GM18498 (cell line): ENCODE measurements around the gene DOHH.
A peak's percentile ranks its signal among the peaks of the same experiment; 100 is the strongest.

ENCODE experiments used
- ATAC-seq: cut with Tn5 transposase; IDR thresholded peaks from one replicate; pipeline ENCODE4 v1.9.1; 2021; ENCODE audit warnings: mild to moderate bottlenecking, moderate library complexity; ENCODE audit not compliant: unreplicated experiment

DOHH gene, protein sequence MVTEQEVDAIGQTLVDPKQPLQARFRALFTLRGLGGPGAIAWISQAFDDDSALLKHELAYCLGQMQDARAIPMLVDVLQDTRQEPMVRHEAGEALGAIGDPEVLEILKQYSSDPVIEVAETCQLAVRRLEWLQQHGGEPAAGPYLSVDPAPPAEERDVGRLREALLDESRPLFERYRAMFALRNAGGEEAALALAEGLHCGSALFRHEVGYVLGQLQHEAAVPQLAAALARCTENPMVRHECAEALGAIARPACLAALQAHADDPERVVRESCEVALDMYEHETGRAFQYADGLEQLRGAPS

DNA sequence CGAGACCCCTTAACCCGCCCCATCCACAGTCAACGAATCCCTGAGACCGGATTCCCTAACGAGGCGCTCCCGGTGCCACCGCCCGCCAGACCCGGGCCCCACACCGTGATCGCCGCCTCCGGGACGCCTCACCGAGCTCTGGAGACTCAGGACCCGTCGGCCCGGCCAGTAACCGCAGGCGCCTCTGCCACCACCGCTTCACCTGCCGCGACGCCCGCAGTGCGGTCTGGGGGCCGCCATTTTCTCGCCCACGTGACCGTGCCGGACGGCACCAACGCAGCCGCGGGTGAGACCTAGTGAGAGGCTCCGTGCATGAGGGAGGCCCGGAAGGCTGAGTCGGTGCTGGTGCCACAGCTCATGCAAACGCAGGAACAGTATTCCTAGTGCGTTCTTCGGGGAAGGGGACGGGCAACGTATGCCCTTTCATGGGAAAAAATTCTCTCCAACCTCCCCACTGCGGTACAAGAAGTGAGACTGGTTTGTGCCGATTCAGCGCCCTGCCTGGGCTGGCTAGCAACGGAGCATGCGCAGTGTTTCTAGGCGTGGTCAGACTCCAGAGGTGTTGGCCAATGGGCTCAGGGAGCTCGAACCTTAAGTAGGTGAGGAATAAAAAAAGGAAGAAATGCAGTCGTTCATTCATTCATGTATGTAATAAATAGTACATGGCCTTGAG, at the start of gene DOHH:
TSS of gene DOHH (minus strand) at position 246 of the 673 bp plus-strand sequence. CDS start 3,860 bp downstream, outside the sequence.
- peak; percentile 84 for ATAC-seq

DNA sequence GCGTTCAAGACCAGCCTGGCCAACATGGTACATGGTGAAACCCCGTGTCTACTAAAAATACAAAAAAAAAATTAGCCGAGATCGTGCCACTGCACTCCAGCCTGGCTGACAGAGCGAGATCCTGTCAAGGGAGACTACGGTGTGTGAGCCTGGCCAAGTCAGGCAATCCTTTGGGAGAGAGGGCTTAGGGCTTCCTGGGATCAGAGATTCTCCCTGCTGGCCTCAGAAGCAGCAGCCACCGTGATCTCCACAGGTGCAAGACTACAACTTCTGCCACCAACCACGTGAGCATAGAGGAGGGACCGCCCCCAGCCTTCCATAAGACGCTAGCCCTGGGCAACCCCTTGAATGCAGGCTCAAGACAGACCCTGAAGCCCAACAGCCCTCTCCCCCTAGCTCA, 49.3 kb upstream of the DOHH start:
- ATAC-seq: no peak

DNA sequence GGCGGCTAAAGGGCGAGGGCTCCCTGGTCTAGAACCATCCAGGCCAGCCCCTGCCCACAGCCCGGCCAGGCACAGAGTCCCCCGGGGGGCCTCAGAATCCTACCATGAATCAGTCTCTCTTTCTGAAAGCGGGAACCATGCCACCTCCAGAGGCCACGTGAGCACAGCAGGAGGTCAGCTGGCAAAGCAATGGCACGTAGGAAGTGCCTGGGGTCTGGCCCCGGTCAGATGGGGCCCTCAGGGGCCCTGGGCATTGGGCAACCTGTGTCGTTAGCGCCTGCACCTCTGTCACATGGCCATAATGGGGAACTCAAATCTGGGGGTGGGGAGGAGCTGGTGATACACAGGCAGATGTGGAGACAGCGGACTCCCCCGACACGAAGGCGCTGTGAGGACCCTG, 48.1 kb upstream of the DOHH start:
- ATAC-seq: no peak

DNA sequence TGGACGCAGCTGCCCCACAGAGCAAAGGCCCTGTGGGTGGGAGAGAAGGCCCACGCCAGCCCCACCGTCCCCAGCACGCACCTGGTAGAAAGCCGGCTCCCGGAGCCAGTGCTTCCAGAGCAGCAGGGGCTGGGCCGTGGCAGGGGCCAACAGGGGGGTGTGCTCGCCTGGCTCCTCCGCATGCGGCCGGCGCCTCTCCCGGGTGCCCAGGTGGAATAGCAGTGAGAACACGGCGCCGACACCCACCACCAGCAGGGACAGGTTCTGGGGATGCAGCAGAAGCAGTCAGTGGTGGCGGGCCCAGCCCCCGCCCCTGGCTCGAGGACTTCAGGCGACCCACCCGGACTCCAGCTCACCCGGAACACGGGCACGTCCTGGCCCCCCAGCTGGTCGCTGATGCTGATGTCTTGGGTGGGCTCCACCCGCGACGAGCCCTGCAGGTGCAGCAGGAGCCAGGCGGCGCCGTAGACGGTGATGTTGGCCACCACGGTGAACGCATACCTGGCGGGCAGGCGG, 47.4 kb upstream of the DOHH start:
- no peak for ATAC-seq

DNA sequence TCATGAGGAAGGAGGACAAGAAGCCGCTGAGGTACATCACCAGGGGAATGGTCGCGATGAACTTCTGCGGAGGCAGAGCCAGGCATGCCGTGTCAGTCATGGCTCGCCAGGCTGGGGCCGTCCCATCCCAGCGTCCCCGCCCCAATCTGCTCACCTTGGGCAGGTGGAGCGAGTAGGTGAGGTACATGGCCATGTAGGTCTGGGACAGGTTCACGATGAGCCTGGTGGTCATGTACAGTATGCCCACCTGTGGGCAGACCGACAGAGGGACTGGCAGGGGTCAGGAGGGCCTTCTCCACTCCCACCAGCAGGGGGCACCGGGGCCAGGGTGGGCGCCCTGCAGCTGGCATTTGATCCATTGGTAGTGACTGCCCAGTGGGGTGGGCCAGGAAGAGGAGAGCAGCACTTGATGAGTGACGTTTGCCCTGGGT, 46.8 kb upstream of the DOHH start:
- no peak for ATAC-seq

DNA sequence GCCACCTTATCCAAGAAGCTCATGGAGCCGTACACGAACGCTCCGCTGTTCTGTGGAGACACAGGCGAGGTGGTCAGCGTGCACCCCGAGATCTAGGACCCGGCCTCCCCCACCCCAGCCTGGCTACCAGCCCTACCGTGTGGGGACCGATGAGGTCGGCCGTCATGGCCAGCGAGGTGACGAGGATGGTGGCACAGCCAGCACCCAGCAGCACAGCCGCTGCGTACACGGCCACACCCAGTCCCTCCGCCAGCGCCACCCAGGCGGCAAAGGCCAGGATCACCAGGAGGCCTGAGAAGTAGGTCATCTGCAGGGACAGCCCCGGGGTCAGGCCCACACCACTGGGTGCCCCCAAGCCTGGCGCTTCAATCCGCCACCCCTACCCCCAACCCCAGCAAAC, 45.6 kb upstream of the DOHH start:
- no peak for ATAC-seq

DNA sequence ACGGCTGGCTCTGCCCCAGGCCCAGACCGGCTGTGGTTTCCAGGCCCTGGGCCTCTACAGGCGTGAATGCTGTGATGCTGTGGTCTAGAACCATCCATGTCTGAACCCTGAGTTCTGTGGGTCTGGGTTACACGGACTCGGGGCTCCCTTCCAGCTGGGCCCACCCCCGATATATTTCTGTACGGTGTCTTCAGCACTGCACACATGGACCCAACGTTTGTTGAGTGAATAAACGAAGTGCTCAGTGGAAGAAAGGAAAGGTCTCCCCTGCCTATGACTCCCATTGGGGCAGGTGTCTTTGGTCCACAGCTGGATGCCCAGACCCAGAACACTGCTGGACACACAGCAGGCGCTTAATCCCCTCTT, 45.2 kb upstream of the DOHH start:
- ATAC-seq: no peak

DNA sequence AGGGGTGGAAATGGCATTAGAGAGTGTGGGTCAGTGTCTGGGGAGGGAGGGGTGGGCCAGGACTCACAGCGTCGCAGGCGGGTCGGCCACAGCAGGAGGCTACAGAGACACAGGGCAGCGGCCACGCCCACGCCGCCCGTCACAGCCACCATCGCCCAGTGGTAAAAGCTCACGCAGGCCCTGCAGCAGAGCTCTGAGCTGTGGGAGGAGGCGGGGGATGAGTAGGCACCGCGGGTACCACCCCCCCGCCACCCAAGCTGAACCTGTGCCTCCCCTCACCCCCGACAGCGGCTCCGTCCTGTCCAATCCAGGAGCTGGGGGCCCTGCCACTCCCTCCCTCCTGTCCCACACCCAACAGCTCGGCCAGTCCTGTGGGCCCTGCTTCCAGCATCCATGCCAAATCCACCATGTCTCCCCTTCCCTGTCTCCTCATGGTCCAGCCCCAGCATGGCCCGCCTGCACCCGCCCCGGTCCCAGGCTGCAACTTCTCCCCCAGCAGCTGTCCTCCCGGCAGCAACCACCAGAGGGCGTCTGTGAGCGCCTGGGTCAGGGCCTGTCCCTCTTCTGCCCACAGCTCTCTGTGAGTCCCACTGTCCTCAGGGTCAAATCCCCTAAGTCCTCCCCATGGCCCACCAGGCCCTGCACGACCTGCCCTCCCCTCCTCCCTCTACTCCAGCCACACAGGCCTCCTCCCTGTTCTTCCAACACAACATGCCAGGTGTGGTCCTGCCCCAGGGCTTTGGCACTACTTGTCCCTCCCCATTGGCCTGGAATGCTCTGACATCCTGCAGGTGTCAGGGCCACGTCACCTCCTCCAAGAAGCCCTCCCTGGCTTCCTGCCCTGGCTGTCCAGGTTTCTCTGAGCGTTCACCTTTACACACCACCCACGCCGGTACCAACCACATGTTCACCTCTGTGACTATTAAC, 44.5 kb upstream of the DOHH start:
- ATAC-seq: no peak

DNA sequence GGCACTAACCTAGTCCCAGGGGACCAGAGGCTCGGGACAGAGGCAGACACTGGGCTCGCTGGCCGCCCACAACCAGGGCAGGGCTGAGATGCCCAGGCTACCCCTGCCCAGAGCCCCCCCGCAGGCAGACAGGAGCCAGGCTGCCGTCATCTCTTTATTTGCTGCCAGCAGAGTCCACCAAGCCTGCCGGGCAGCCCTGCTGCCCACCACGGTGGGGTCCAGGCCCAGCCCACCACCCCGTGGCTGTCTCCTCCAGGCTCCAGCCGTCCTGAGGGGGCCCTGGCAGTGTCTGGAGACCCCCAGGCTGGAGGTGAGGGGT, 43.5 kb upstream of the DOHH start:
- ATAC-seq: no peak

DNA sequence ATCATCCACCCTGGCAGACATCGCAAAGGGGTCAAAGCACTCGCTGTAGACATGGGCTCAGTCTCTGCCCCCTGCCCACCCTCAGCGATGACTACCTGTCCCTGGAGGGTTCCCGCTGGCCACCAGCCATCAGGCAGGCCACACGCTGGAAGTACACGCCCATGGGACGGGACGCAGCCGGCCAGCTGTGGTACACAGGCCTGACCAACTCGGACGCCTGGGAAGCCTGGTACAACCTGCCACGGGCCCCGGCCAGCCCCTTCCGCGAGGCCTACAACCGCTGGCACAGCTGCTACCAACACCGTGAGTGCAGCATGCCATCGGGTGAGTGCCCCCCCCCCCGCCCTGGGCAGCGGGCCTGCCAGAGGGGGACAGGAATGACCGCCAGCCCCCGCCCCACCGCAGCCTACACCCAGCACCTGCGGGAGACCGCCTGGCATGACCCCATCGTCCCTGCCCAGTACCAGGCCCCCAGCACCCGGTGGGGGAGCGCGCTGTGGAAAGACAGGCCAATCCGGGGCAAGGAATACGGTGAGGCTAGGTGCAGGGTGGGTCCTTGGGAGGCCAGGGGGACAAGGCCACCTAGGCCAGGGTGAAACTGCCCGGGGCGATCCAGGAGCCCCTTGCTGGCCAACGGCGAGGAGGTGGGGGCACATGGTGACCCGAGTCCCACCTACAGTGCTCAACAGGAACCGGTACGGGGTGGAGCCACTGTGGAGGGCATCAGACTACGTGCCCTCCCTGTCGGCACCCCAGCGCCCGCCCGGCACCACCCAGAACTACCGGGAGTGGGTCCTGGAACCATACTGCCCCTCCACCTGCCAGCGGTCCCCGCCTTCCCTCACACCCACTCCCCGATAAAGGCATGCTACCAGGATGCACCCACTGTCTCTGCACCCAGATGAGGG, 42.9 kb upstream of the DOHH start:
- no peak for ATAC-seq

DNA sequence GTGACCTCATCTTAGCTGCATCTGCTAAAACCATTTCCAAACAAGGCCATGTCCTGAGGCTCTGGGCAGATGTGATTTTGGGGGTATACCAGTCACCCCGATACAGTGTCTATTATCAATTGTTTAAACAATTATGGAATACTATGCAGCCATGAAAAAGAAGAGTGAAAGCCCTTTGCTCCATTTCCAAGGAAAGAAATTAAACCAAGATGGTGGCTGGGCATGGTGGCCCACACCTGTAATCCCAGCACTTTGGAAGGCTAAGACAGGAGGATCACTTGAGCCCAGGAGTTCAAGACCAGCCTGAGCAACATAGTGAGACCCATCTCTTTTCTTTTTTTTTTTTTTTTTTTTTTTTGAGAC, 39.3 kb upstream of the DOHH start:
- no peak for ATAC-seq

DNA sequence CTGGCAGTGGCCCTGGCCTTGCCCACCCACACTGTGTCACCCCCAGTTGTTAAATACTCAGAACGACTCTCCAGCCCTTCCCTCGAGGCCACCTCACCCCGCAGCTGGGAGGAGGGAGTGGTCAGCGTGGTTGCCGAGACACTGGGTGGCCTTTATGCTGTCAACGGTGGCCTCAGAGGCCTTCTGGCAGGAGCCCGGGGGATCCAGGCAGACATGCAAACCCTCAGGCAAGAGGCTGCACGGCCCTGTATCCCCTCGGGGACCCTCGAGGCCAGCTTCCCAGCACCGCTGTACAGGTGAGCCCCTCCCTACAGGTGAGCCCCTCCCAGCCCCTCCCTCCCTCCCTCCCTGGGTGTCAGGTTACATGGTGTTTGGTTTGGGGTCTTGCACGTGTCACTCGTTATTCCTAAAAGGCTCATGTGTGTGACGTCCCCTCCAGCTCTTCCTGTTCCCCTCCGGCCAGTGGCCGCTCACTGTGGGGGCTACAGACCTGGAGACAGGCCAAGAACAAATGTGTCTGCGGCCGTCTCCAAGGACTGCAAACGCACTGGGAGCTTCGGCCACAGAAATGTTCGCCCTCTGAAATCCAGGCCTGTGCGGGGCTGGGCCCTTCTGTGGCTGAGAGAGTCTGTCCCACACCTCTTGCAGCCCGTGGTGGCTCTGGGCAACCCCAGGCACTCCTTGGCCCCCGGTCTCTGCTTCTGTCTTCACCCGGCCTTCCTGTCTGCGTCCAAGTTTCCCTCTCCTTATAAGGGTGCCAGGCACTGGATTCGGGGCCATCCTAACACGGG, 38.7 kb upstream of the DOHH start, which contains the start of gene TEKTIP1:
TSS of gene TEKTIP1 (plus strand) at position 210 of the 791 bp plus-strand sequence. CDS start at position 214, 4 bp downstream.
- no peak for ATAC-seq

DNA sequence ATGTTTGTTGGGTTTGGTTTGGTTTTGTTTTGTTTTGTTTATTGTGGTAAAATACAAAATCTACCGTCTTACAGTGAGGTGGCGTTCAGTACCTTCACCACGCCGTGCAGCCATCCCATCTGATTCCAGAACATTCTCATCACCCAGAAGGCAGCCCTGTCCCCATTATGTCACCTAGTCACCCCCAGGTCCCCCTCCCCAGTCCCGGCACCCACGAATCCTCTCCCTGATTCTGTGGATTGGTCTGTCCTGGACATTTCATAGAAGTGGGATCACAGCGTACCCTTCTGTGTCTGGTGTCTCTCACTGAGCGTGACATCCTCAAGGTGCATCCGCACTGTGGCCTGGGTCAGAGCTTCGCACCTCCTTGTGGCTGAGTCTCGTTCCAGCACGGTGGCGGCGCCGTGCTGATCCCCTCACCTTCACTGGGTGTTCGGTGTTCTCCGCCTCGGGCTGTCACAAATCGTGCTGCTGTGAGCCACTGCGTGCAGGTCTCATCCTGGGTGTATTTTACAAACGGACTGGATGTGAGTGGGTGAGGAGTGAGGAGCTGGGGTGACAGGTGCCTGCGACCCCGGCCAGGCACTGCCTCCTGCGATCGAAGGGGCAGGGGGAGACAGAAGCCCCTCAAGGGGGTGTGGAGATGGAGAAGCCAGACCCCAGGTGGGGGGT, 37.9 kb upstream of the DOHH start:
- no peak for ATAC-seq

DNA sequence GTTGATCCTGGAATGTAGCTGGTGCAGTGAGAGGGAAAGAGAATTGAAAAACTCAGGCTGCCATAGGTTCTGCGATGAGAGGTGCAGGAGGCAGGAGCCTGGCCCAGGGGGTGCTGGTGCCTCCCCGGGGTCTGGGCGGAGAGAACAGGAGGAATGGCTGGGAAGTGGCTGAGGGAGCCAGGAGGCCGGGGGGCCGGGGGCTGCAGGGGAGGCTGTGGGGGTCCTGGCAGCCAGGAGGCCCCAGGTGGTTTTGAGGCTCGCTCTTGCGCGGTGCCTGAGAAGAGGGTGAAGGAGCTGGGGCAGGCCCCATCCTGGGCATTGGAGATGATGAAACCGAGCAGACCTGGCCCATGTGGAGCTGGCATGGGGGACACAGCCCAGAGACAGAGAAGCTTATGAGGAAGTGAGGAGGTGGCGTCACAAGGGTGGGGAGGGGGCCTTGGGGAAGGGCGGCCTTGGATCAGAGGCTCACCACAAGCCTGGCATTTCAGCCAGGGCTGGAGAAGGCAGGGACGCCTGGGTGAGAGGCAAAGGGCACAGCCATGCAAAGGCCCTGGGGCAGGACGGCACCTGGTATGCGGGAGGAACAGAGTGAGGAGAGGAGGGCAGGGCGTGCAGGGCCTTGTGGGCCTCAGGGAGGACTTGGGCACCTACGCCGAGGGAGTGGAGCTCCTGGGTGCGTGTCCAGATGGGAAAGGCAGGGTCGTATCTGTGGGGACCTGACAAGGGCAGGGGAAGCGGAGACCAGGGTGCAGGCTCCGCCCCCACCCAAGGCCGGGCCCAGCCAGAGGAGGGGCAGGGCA, 37.2 kb upstream of the DOHH start:
- no peak for ATAC-seq

DNA sequence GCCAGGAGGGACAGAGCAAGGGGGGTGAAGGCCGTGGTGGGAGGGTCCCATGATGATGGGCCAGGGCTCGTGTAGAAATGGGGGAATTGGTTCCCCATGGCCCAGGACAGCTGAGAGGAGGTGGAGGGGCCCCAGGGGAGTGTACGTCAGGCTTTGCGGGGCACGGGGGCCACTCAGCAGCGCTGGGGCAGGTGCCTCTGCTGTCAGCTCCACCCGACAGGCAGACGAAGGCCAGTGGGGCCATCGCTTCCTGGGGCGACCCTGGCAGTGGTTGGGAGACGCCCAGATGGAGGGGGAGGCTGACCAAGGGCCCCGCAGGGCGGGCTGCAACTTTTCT, 36.6 kb upstream of the DOHH start:
- no peak for ATAC-seq

DNA sequence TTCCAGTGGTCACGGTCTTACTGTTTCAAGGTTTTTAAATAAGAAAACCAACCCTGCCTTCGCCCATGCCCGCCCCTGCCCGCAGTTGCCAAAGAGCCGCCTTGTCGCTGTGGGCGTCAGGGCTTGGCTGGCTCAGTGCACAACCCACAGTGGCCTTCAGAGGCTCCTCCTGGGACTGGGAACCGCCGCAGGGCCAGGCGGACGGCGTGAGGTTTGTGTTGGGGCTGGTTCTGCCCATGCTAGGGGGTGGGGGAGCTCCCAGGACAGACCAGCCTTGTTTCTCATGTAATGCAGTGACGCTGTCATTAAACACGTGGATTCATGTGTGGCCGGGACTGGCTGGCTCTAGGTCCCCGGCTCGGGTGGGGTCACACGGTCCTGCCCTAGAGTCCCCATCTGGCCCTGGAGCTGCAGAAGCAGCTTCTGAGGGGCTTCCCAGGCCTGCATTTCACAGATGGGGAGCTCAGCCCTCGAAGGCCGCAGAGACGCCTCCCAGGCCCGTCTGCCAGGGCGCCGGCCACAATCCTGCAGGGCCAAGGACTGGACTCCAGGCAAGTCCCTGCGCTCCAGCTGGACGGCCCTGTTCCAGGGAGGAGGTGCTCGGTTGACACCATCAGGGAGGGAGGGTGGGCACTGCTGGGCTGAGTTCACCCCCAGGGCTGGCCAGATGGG, 36.1 kb upstream of the DOHH start:
- no peak for ATAC-seq

DNA sequence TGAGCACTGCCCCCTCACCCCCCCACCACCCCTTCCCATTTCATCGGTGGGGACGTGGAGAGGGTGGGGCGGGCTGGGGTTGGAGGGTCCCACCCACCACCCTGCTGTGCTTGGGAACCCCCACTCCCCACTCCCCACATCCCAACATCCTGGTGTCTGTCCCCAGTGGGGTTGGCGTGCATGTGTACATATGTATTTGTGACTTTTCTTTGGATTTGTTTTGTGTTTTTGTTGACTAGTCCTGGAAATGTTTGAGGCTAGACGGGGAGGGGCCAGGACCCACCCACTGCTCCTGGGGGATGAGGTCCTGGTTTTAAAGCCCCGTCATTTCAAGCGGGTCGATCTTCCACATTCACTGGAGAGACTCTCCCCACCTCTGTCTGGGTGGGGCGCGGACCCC, 35.5 kb upstream of the DOHH start:
- ATAC-seq: no peak

DNA sequence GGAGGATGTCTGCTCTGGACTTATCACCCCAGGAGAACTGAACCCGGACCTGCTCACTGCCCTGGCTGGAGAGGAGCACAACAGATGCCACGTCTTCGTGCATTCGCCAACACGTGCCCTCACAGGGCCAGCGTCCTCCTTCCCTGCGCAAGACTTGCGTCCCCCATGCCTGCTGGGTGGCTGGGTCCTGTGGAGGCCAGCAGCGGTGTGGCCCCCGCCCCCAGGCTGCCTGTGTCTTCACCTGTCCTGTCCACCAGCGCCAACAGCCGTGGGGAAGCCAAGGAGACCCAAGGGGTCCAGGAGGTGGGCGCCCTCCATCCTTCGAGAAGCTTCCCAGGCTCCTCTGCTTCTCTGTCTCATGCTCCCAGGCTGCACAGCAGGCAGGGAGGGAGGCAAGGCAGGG, 35.1 kb upstream of the DOHH start:
- no peak for ATAC-seq
